Retinal pigment epithelial cell (primary cell): ENCODE measurements around the gene FYCO1.

Experiments
- DNase-seq: peaks from one replicate; pipeline ENCODE4 v3.0.0-alpha.2; 2010; ENCODE audit warnings: low read depth
- H3K4me3 ChIP-seq: 2 replicates; pipeline ENCODE4 v1.5.1; 2011; ENCODE audit warnings: mild to moderate bottlenecking, low read length, control low read depth, moderate library complexity
- TF ChIP-seq, protein P1 (sequence below): conservative IDR thresholded peaks from 2 replicates; pipeline ENCODE4 v1.5.1; 2011; ENCODE audit warnings: low read depth, low read length, control low read depth, inconsistent platforms

The FYCO1 gene

GRCh38 chr3:45936261-45936660 is 59.4 kb downstream of the FYCO1 start:
- no peak overlapping the region for H3K4me3 ChIP-seq
- TF ChIP-seq, protein P1, sequence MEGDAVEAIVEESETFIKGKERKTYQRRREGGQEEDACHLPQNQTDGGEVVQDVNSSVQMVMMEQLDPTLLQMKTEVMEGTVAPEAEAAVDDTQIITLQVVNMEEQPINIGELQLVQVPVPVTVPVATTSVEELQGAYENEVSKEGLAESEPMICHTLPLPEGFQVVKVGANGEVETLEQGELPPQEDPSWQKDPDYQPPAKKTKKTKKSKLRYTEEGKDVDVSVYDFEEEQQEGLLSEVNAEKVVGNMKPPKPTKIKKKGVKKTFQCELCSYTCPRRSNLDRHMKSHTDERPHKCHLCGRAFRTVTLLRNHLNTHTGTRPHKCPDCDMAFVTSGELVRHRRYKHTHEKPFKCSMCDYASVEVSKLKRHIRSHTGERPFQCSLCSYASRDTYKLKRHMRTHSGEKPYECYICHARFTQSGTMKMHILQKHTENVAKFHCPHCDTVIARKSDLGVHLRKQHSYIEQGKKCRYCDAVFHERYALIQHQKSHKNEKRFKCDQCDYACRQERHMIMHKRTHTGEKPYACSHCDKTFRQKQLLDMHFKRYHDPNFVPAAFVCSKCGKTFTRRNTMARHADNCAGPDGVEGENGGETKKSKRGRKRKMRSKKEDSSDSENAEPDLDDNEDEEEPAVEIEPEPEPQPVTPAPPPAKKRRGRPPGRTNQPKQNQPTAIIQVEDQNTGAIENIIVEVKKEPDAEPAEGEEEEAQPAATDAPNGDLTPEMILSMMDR, result no peak
- no peak for DNase-seq

GRCh38 chr3:45933591-45933990 is 62.0 kb downstream of the FYCO1 start:
- no peak for DNase-seq
- TF ChIP-seq, protein P1, result no peak
- H3K4me3 ChIP-seq, result no peak overlapping the region

DNA sequence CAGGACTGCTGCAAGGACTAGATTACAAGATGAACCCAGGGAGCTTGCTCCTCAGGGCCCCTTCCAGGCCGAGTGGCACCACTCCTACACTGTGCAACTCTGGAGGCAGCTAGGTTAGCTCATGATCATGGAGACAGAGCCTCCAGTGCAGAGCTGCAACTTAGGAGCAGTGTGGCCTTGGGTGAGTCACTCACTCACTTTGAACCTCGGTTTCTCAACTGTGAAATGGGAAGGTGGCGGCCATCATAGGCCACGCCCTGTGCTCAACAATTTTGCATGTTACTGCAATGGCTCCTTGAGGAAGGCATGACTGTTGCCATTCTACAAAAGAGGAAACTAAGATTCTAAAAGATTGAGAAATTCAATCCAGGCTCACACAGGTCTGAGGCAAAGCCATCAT is 63.5 kb downstream of the FYCO1 start:
- TF ChIP-seq, protein P1, result no peak
- no peak overlapping the region for H3K4me3 ChIP-seq
- DNase-seq, result no peak

GRCh38 chr3:45931496-45931895 is 64.1 kb downstream of the FYCO1 start:
- DNase-seq, result no peak
- TF ChIP-seq, protein P1, result no peak

GRCh38 chr3:45929042-45929679 is 66.5 kb downstream of the FYCO1 start:
- TF ChIP-seq, protein P1, result peak; percentile 81
- no peak overlapping the region for H3K4me3 ChIP-seq
- DNase-seq, result no peak

More at GRCh38 chr3:45931496-45931895, 64.1 kb downstream of the FYCO1 start:
- H3K4me3 ChIP-seq, result no peak overlapping the region

DNA sequence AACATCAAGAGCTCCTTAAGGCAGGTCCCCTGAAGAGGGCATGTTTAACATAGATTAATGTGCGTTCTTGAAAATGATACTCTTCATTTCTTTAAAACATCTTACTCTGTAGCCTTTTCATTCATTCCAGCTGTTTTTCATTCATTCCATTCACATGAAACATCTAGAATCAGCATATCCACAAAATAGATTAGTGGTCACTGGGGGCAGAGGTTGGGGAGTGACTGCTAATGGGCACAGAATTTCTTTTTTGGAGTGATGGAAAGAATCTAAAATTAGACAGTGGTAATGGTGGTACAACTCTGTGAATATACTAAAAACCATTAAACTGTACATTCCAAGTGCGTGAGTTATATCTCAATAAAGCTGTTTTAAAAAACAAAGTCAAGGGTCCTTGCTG is 67.7 kb downstream of the FYCO1 start:
- no peak overlapping the region for H3K4me3 ChIP-seq
- TF ChIP-seq, protein P1, result no peak
- DNase-seq, result no peak

DNA sequence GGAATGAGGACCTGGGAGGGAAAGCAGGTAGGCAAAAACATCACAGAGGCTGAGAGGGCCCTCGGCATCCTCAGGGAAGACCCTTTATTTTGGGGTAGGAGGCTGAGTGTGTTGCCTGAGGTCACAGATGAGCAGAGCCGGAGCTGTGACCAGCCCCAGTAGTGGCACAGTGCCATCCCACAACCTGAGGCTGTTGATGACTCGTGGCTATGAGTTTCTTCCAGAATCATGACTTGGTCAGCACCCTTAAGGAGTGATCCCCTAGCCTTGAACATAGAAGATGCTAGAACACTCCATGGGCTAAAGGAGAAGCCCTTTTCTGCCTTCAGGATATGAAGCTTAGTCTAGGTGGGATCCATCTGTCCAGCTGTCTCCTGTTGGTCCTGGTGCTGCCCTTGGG is 71.9 kb downstream of the FYCO1 start:
- no peak overlapping the region for H3K4me3 ChIP-seq
- DNase-seq, result no peak
- TF ChIP-seq, protein P1, result no peak
